ENCODE measurements around the gene SLC16A7. TPM values are rescaled to one million over a fixed set of nuclear protein-coding genes. Genes with fewer than 3 reads are reported as not detected.

SLC16A7 gene
- total RNA-seq = 26.2 and 48.9 TPM in 2 replicates

GRCh38 chr12:59595883-59596540 is at the start of gene SLC16A7:
SLC16A7 (plus strand) TSS chr12:59596029; CDS start chr12:59704802, 108,773 bp downstream.

